HCT116 (cell line): ENCODE data around the gene ADCY2. TPM values are rescaled to one million over a fixed set of nuclear protein-coding genes. Genes with fewer than 3 reads are reported as not detected.

ENCODE experiments used
- ATAC-seq: fragments of 200-7000 bp; cut with Tn5 transposase; 2 replicates; pipeline ENCODE4 v1.9.1; 2020; ENCODE audit warnings: mild to moderate bottlenecking, moderate library complexity
- BruUV-seq: library from RNA; stranded (reverse); fragments of 400-500 nt; replicated peaks from 2 replicates; lab custom pipeline; 2021; lab: Mats Ljungman, UMichigan
- CTCF ChIA-PET: fragments of 300-600 bp; sonication (Branson Sonifier 250); formaldehyde crosslinking; loops from one replicate; lab custom pipeline; 2021; ENCODE audit warnings: antibody characterized with exemption; lab: Charles Lee
- POLR2A ChIA-PET: fragments of 300-600, 350-600 bp; sonication (Branson Sonifier 250); formaldehyde crosslinking; loops from one replicate; lab custom pipeline; 2021; ENCODE audit warnings: antibody characterized with exemption; lab: Charles Lee
- RAD21 ChIA-PET, 2 experiments: fragments of 300-600 bp; sonication (Branson Sonifier 250); formaldehyde crosslinking; loops; one replicate each; lab custom pipeline; 2023; ENCODE audit warnings: low total read pairs in 2 of 2; ENCODE audit not compliant: uncharacterized antibody in 2 of 2, unreplicated experiment in 2 of 2, low non-redundant PET in 1 of 2; lab: Charles Lee
- DNase-seq: peaks from one replicate; pipeline ENCODE4 v3.0.0-alpha.2; 2010; ENCODE audit warnings: low read depth, low spot score
- H2AFZ ChIP-seq: fragments of 200-600 bp; shearing (Covaris generic), sonication (generic); 2 replicates; pipeline ENCODE4 v1.6.1; 2017; ENCODE audit warnings: low read depth, mixed run types, mixed read lengths, antibody characterized with exemption, low read length; ENCODE audit not compliant: poor library complexity, severe bottlenecking
- H3K27ac ChIP-seq: 2 replicates; pipeline ENCODE4 v1.5.1; 2012; ENCODE audit warnings: low read depth, low read length
- H3K27me3 ChIP-seq: fragments of 200-600 bp; sonication (generic); 2 replicates; pipeline ENCODE4 v1.6.1; 2016; ENCODE audit warnings: mixed run types, low read length, mixed read lengths; ENCODE audit not compliant: insufficient read depth
- H3K36me3 ChIP-seq, 2 experiments: fragments of 200-500 bp in 1 of 2; fragments of 200-600 bp in 1 of 2; sonication (Bioruptor generic) in 1 of 2; sonication (generic) in 1 of 2; 2 replicates each; pipeline versions ENCODE4 v1.5.1 to v1.6.1; 2014 to 2016; ENCODE audit warnings: low read length in 2 of 2, inconsistent platforms in 1 of 2, mixed read lengths in 1 of 2, mixed run types in 1 of 2; ENCODE audit not compliant: insufficient read depth in 2 of 2, control insufficient read depth in 1 of 2
- H3K4me1 ChIP-seq, 2 experiments: fragments of 200-600 bp in 1 of 2; sonication (generic) in 1 of 2; 2 replicates each; pipeline versions ENCODE4 v1.5.1 to v1.6.1; 2012 to 2017; ENCODE audit warnings: low read length in 2 of 2, inconsistent platforms in 1 of 2, mild to moderate bottlenecking in 1 of 2, mixed read lengths in 1 of 2, mixed run types in 1 of 2, moderate library complexity in 1 of 2; ENCODE audit not compliant: insufficient read depth in 2 of 2, control insufficient read depth in 1 of 2
- H3K4me2 ChIP-seq: fragments of 200-600 bp; sonication (generic); 2 replicates; pipeline ENCODE4 v1.6.1; 2017; ENCODE audit warnings: mixed run types, low read length, mixed read lengths
- H3K4me3 ChIP-seq, 2 experiments: fragments of 200-600 bp in 1 of 2; sonication (generic) in 1 of 2; replicated peaks in 1 of 2; 2 replicates each; pipeline ENCODE4 v1.5.1; 2011 to 2016; ENCODE audit warnings: low read length in 2 of 2, control low read depth in 1 of 2, low read depth in 1 of 2, mild to moderate bottlenecking in 1 of 2, mixed read lengths in 1 of 2, mixed run types in 1 of 2
- H3K79me2 ChIP-seq: fragments of 200-600 bp; sonication (generic); 2 replicates; pipeline ENCODE4 v1.6.1; 2017; ENCODE audit warnings: mild to moderate bottlenecking, mixed run types, low read length, moderate library complexity, mixed read lengths; ENCODE audit not compliant: insufficient read depth
- H3K9ac ChIP-seq: fragments of 200-600 bp; sonication (generic); 2 replicates; pipeline ENCODE4 v1.6.1; 2016; ENCODE audit warnings: low read length, mixed read lengths
- H3K9me2 ChIP-seq: fragments of 200-600 bp; sonication (generic), shearing (Covaris generic); 2 replicates; pipeline ENCODE4 v1.6.1; 2017; ENCODE audit warnings: mixed run types, mild to moderate bottlenecking, moderate library complexity; ENCODE audit not compliant: insufficient read depth
- H3K9me3 ChIP-seq, 2 experiments: fragments of 200-500 bp in 1 of 2; fragments of 200-600 bp in 1 of 2; sonication (Bioruptor generic) in 1 of 2; sonication (generic) in 1 of 2; 2 replicates each; pipeline ENCODE4 v1.6.1; 2014 to 2017; ENCODE audit warnings: low read length in 2 of 2, mixed read lengths in 2 of 2, inconsistent platforms in 1 of 2, low read depth in 1 of 2, mild to moderate bottlenecking in 1 of 2, mixed run types in 1 of 2, moderate library complexity in 1 of 2; ENCODE audit not compliant: control insufficient read depth in 1 of 2, insufficient read depth in 1 of 2
- H4K20me1 ChIP-seq: fragments of 200-600 bp; sonication (generic), shearing (Covaris generic); 2 replicates; pipeline ENCODE4 v1.6.1; 2017; ENCODE audit warnings: mixed run types, mild to moderate bottlenecking, moderate library complexity; ENCODE audit not compliant: insufficient read depth
- CBX3 ChIP-seq: IDR thresholded peaks from 2 replicates; pipeline ENCODE4 v1.6.1; 2012; ENCODE audit warnings: low read depth
- EGR1 ChIP-seq: IDR thresholded peaks from 2 replicates; pipeline ENCODE4 v1.6.1; 2012; ENCODE audit warnings: low read depth
- EZH2 ChIP-seq: fragments of 200-600 bp; sonication (generic); IDR thresholded peaks from 2 replicates; pipeline ENCODE4 v1.6.1; 2017; ENCODE audit warnings: antibody characterized with exemption, mixed run types
- EZH2phosphoT487 ChIP-seq: fragments of 200-600 bp; IDR thresholded peaks from 2 replicates; pipeline ENCODE4 v1.6.1; 2018; ENCODE audit warnings: antibody characterized with exemption, borderline replicate concordance
- FOSL1 ChIP-seq: IDR thresholded peaks from 2 replicates; pipeline ENCODE4 v1.6.1; 2012; ENCODE audit warnings: low read depth
- JUND ChIP-seq: IDR thresholded peaks from 2 replicates; pipeline ENCODE4 v1.6.1; 2012
- POLR2A ChIP-seq: IDR thresholded peaks from 2 replicates; pipeline ENCODE4 v1.7.0; 2011; ENCODE audit warnings: borderline replicate concordance; ENCODE audit not compliant: insufficient read depth, insufficient read length; ENCODE audit errors: extremely low read depth
- SIN3A ChIP-seq: IDR thresholded peaks from 2 replicates; pipeline ENCODE4 v1.6.1; 2012; ENCODE audit warnings: low read depth
- SP1 ChIP-seq: IDR thresholded peaks from 2 replicates; pipeline ENCODE4 v1.6.1; 2012; ENCODE audit warnings: low read depth
- TCF7L2 ChIP-seq: IDR thresholded peaks from 2 replicates; pipeline ENCODE4 v1.7.0; 2011; ENCODE audit warnings: borderline replicate concordance, inconsistent platforms; ENCODE audit not compliant: insufficient read depth, insufficient read length; ENCODE audit errors: extremely low read depth
- ZFX ChIP-seq: fragments of 450-650 bp; IDR thresholded peaks from 2 replicates; pipeline ENCODE4 v1.6.1; 2017
- ZNF274 ChIP-seq: fragments of 200-500 bp; sonication (Bioruptor generic); IDR thresholded peaks from 2 replicates; pipeline ENCODE4 v1.6.1; 2014; ENCODE audit warnings: mild to moderate bottlenecking, low read depth, low read length, inconsistent platforms
- intact Hi-C: fragments of 100-400 bp; cut with micrococcal nuclease; formaldehyde crosslinking; loops from 2 replicates; pipeline ENCODE4 v1.10.0; 2022
- total RNA-seq: library from RNA; stranded (reverse); gene quantifications from one replicate; pipeline ENCODE4 v1.2.1, GENCODE V29; 2021; ENCODE audit not compliant: unreplicated experiment

The ADCY2 gene
- total RNA-seq, 1 experiment from 2014 or later, result 0.15 TPM

GRCh38 chr5:7374186-7374585, 21.8 kb upstream of the ADCY2 start:
- RAD21 ChIA-PET, result no interaction called here
- peaks cover 4% of the 10 kb centered on the region in 2 experiments; a peak in 2 of 4 replicates for H3K9me3 ChIP-seq
- H3K79me2 ChIP-seq, result no peaks in the 10 kb centered on the region
- no peak for ATAC-seq
- DNase-seq, result no peak
- no peak overlapping the region for H3K4me2 ChIP-seq
- no peaks in the 10 kb centered on the region for H3K4me1 ChIP-seq
- H3K4me3 ChIP-seq, result no peak overlapping the region
- no peaks in the 10 kb centered on the region for H4K20me1 ChIP-seq
- POLR2A ChIA-PET, result no interaction called here
- no peaks in the 10 kb centered on the region for H3K27me3 ChIP-seq
- CTCF ChIA-PET, result no interaction called here
- no peak overlapping the region for H2AFZ ChIP-seq
- TF ChIP-seq JUND, result no peak
- TF ChIP-seq EZH2, result no peak
- TF ChIP-seq POLR2A, result no peak
- TF ChIP-seq, all 23 proteins: peak for 0
- intact Hi-C loops, result no loop called here
- H3K36me3 ChIP-seq, result no peaks in the 10 kb centered on the region
- no peak overlapping the region for H3K9ac ChIP-seq
- BruUV-seq, result no TSS peak
- H3K9me2 ChIP-seq, result no peaks in the 10 kb centered on the region
- no peak overlapping the region for H3K27ac ChIP-seq

GRCh38 chr5:7375457-7375856, 20.5 kb upstream of the ADCY2 start:
- H4K20me1 ChIP-seq, result no peaks in the 10 kb centered on the region
- ChIA-PET POLR2A (no interaction called here), CTCF (no interaction called here), RAD21 (no interaction called here)
- H2AFZ ChIP-seq, result no peak overlapping the region
- no peak overlapping the region for H3K4me3 ChIP-seq
- intact Hi-C loops, result no loop called here
- no peak overlapping the region for H3K4me2 ChIP-seq
- no peak for ATAC-seq
- no peaks in the 10 kb centered on the region for H3K4me1 ChIP-seq
- DNase-seq, result no peak
- no peak overlapping the region for H3K9ac ChIP-seq
- peaks cover 4 to 5% of the 10 kb centered on the region in 2 experiments; a peak in 2 of 4 replicates for H3K9me3 ChIP-seq
- H3K36me3 ChIP-seq, result no peaks in the 10 kb centered on the region
- no peaks in the 10 kb centered on the region for H3K27me3 ChIP-seq
- H3K79me2 ChIP-seq, result no peaks in the 10 kb centered on the region
- H3K27ac ChIP-seq, result no peak overlapping the region
- no TSS peak for BruUV-seq
- H3K9me2 ChIP-seq, result no peaks in the 10 kb centered on the region
- no peak for TF ChIP-seq ZFX
- no peak for TF ChIP-seq EZH2
- TF ChIP-seq EGR1, result no peak
- TF ChIP-seq EZH2phosphoT487, result no peak
- no peak for TF ChIP-seq JUND
- no peak for TF ChIP-seq FOSL1
- no peak for TF ChIP-seq ZNF274
- TF ChIP-seq CBX3, result no peak
- TF ChIP-seq TCF7L2, result no peak
- no peak for TF ChIP-seq SP1
- TF ChIP-seq SIN3A, result no peak
- TF ChIP-seq, all 23 proteins: peak for 0
